HepG2 (cell line): ENCODE measurements around the gene EVL. TPM values are rescaled to one million over a fixed set of nuclear protein-coding genes. Genes with fewer than 3 reads are reported as not detected.

ENCODE experiments used
- ATAC-seq: fragments of 200-7000 bp; cut with Tn5 transposase; 3 replicates; pipeline ENCODE4 v1.9.1; 2020; ENCODE audit warnings: mild to moderate bottlenecking, moderate library complexity
- BruUV-seq: library from RNA; stranded (reverse); fragments of 400-500 nt; replicated peaks from 2 replicates; lab custom pipeline; 2021; lab: Mats Ljungman, UMichigan
- CTCF ChIA-PET: fragments of 300-600 bp; formaldehyde crosslinking; extraction: SDS; loops from one replicate; lab custom pipeline; 2021; ENCODE audit warnings: low total read pairs, inconsistent platforms, low intra/inter-chr PET ratio; lab: Yijun Ruan, JAX
- POLR2A ChIA-PET: fragments of 350-600 bp; sonication (Branson Sonifier 250); formaldehyde crosslinking; loops from one replicate; lab custom pipeline; 2020; ENCODE audit warnings: antibody characterized with exemption, inconsistent platforms; lab: Yijun Ruan, JAX
- DNase-seq: peaks from one replicate; pipeline ENCODE4 v3.0.0-alpha.2; 2015; ENCODE audit warnings: low spot score
- FAIRE-seq: peaks from 3 replicates; lab custom pipeline; 2011; peaks lifted over from hg19 to GRCh38; lab: Jason Lieb, UNC
- H2AFZ ChIP-seq: one replicate; pipeline ENCODE4 v1.6.1; 2011; ENCODE audit warnings: low read length, inconsistent platforms
- H3K27ac ChIP-seq: fragments of 300-600 bp; 3 replicates; pipeline ENCODE4 v1.8.0; 2011; ENCODE audit warnings: mixed run types, mild to moderate bottlenecking, mixed read lengths, low read length, inconsistent platforms; ENCODE audit not compliant: insufficient read depth; ENCODE audit errors: extremely low read length
- H3K27me3 ChIP-seq, 2 experiments: fragments of 200-600 bp in 1 of 2; 2 replicates in 1 of 2; 3 replicates in 1 of 2; pipeline versions ENCODE4 v1.6.0 to v1.8.0; 2011; ENCODE audit warnings: low read length in 2 of 2, mild to moderate bottlenecking in 2 of 2, moderate library complexity in 2 of 2, inconsistent platforms in 1 of 2; ENCODE audit not compliant: insufficient read depth in 2 of 2, control insufficient read depth in 1 of 2
- H3K36me3 ChIP-seq, 2 experiments: fragments of 200-600 bp in 1 of 2; replicated peaks in 1 of 2; 2 replicates in 1 of 2; 3 replicates in 1 of 2; pipeline versions ENCODE4 v1.5.1 to v1.8.0; 2011; ENCODE audit warnings: low read length in 2 of 2, inconsistent platforms in 1 of 2; ENCODE audit not compliant: insufficient read depth in 2 of 2, control insufficient read depth in 1 of 2
- H3K4me1 ChIP-seq: 2 replicates; pipeline ENCODE4 v1.5.1; 2012; ENCODE audit warnings: low read length, inconsistent platforms; ENCODE audit not compliant: insufficient read depth
- H3K4me2 ChIP-seq: 2 replicates; pipeline ENCODE4 v1.6.0; 2011; ENCODE audit warnings: low read depth, low read length, inconsistent platforms
- H3K4me3 ChIP-seq, 3 experiments: fragments of 200-600 bp in 1 of 3; sonication (generic), shearing (Covaris generic) in 1 of 3; replicated peaks in 1 of 3; 2 replicates each; pipeline ENCODE4 v1.5.1; 2011 to 2016; ENCODE audit warnings: low read length in 3 of 3, inconsistent platforms in 2 of 3, low read depth in 2 of 3, mild to moderate bottlenecking in 2 of 3, control low read depth in 1 of 3, mixed read lengths in 1 of 3; ENCODE audit not compliant: insufficient read depth in 1 of 3
- H3K79me2 ChIP-seq: one replicate; pipeline ENCODE4 v1.6.1; 2011; ENCODE audit warnings: low read length, inconsistent platforms; ENCODE audit not compliant: insufficient read depth
- H3K9ac ChIP-seq: 2 replicates; pipeline ENCODE4 v1.6.0; 2011; ENCODE audit warnings: mild to moderate bottlenecking, low read depth, low read length, inconsistent platforms; ENCODE audit not compliant: insufficient read depth
- H3K9me3 ChIP-seq: 2 replicates; pipeline ENCODE4 v1.5.1; 2012; ENCODE audit warnings: mild to moderate bottlenecking, low read length
- H4K20me1 ChIP-seq: 2 replicates; pipeline ENCODE4 v1.6.0; 2011; ENCODE audit warnings: inconsistent platforms, mild to moderate bottlenecking, low read length, moderate library complexity; ENCODE audit not compliant: insufficient read depth
- HMGA1 ChIP-seq: sonication (generic); formaldehyde crosslinking; conservative IDR thresholded peaks from 2 replicates; pipeline ENCODE4 v1.4.0; 2020; ENCODE audit warnings: missing genetic modification reagents
- KMT2A ChIP-seq: sonication (generic); formaldehyde crosslinking; IDR thresholded peaks from 2 replicates; pipeline ENCODE4 v1.4.0; 2020; ENCODE audit warnings: missing genetic modification reagents
- MEIS2 ChIP-seq: sonication (generic); formaldehyde crosslinking; IDR thresholded peaks from 2 replicates; pipeline ENCODE4 v1.9.0; 2021; ENCODE audit warnings: mild to moderate bottlenecking, missing genetic modification reagents
- NFKB2 ChIP-seq: sonication (generic); formaldehyde crosslinking; IDR thresholded peaks from 2 replicates; pipeline ENCODE4 v1.4.0; 2020; ENCODE audit warnings: missing genetic modification reagents, borderline replicate concordance
- RBFOX2 ChIP-seq: fragments of 200-400 bp; formaldehyde crosslinking; IDR thresholded peaks from 2 replicates; pipeline ENCODE4 v1.6.1; 2017; ENCODE audit warnings: low read depth, mild to moderate bottlenecking, low read length
- SP140L ChIP-seq: sonication (generic); formaldehyde crosslinking; IDR thresholded peaks from 2 replicates; pipeline ENCODE4 v1.4.0; 2020; ENCODE audit warnings: missing genetic modification reagents, borderline replicate concordance
- STAG1 ChIP-seq: sonication (generic); formaldehyde crosslinking; IDR thresholded peaks from 2 replicates; pipeline ENCODE4 v1.4.0; 2020; ENCODE audit warnings: missing genetic modification reagents
- XRCC5 ChIP-seq: fragments of 200-400 bp; formaldehyde crosslinking; optimal IDR thresholded peaks from 2 replicates; pipeline ENCODE3; 2017; ENCODE audit warnings: mild to moderate bottlenecking, low read length
- ZFYVE20 ChIP-seq: sonication (generic); formaldehyde crosslinking; IDR thresholded peaks from 2 replicates; pipeline ENCODE4 v1.8.0; 2023; ENCODE audit warnings: low read depth, mild to moderate bottlenecking, moderate library complexity, missing genetic modification reagents, borderline replicate concordance
- ZNF550 ChIP-seq: sonication (generic); formaldehyde crosslinking; IDR thresholded peaks from 2 replicates; pipeline ENCODE4 v1.4.0; 2020; ENCODE audit warnings: mild to moderate bottlenecking, missing genetic modification reagents, borderline replicate concordance
- WGBS: methylation state at CpG from one replicate; pipeline ENCODE4 v1.1.6; 2017; ENCODE audit warnings: low lambda C conversion rate; 5-methylcytosine and 5-hydroxymethylcytosine counted together
- in situ Hi-C: cut with HindIII; loops from 2 replicates; pipeline ENCODE4 v1.10.0; 2017; ENCODE audit warnings: low pct_unique_long_range_greater_than_20kb; ENCODE audit not compliant: extremely low pct_ligation_motif_present
- intact Hi-C: fragments of 100-400 bp; cut with micrococcal nuclease; formaldehyde crosslinking; loops from one replicate; pipeline ENCODE4 v1.10.0; 2022; ENCODE audit not compliant: unreplicated experiment
- polyA plus RNA-seq, 8 experiments: library from polyadenylated mRNA; depleted of rRNA in 3 of 8; stranded (reverse) in 7 of 8; unstranded in 1 of 8; fragments of >200 nt; fragmentation: Illumina TruSeq in 4 of 8; extraction: Trizol in 4 of 8; gene quantifications; 2 replicates each; pipeline versions ENCODE4 v1.2.1 to v1.2.3, GENCODE V29; 2011 to 2016; ENCODE audit warnings: low read depth in 4 of 8, missing spikeins in 1 of 8, mixed read lengths in 1 of 8; ENCODE audit not compliant: insufficient read depth in 1 of 8
- total RNA-seq, 5 experiments: library from RNA; depleted of rRNA; stranded (reverse); fragments of >200 nt; fragmentation: Illumina TruSeq; extraction: Trizol; gene quantifications; 2 replicates each; pipeline ENCODE4 v1.2.3, GENCODE V29; 2016; ENCODE audit warnings: low read depth in 1 of 5
- TF ChIP-seq, protein P1 (sequence below): sonication (generic); formaldehyde crosslinking; IDR thresholded peaks from 2 replicates; pipeline ENCODE4 v1.8.0; 2022; ENCODE audit warnings: missing genetic modification reagents, mild to moderate bottlenecking, borderline replicate concordance
- TF ChIP-seq, protein P2 (sequence below): sonication (generic); formaldehyde crosslinking; IDR thresholded peaks from 2 replicates; pipeline ENCODE4 v1.8.0; 2022; ENCODE audit warnings: missing genetic modification reagents, low read depth, mild to moderate bottlenecking, borderline replicate concordance

EVL gene
- total and polyA plus RNA-seq, 2 of the 13 experiments (the other 11 are each of a cell fraction or from before 2014, with no cell fraction given), result 15.1 to 31.2 TPM

DNA sequence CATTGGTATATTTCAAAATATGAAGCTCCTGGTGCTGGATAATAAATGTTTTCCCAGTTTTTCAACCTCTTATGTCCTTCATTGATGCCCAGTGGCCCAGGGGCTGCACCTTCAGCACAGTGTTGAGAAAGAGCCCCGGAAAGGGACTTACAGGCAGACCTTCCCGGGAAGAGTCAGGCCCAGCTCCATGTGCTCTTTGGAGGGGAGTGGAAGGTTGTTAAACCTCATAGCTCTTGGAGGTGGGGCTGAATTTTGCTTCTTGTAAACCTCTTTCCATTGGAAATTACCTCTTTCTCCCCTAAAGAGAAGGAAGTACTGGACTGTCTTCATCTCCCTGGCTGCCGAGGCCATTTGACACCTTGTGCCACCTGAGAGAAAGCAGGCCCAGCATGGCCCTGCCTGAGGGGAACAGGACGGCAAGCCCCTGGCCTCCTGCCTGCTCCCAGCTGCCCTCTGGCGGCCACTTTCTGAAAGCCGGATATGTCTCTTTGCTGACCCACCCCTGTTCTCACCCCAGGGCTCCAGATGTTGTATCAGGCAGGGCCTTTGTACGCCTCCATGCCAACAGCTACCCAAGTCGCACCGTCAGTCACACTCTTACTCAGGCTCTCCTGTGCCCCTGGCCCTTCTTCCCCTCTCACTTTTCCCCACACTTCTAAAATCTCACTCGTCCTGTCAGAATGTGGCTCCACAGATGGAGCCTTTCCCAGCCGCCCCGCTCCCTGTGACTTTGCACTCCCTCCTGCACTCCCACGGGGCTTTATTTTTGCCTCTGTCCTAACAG, 43.0 kb downstream of the EVL start (continued):
- TF ChIP-seq STAG1 (CRISPR knock-in tag) (peak; percentile 77), KMT2A (0 out of 2 replicates have a peak, but pooled peaks have one; percentile 42), XRCC5 (peak; percentile 70), ZNF550 (CRISPR knock-in tag) (no peak), MEIS2 (CRISPR knock-in tag) (no peak), SP140L (no peak), HMGA1 (CRISPR knock-in tag) (no peak), RBFOX2 (no peak)
- TF ChIP-seq, protein P1, sequence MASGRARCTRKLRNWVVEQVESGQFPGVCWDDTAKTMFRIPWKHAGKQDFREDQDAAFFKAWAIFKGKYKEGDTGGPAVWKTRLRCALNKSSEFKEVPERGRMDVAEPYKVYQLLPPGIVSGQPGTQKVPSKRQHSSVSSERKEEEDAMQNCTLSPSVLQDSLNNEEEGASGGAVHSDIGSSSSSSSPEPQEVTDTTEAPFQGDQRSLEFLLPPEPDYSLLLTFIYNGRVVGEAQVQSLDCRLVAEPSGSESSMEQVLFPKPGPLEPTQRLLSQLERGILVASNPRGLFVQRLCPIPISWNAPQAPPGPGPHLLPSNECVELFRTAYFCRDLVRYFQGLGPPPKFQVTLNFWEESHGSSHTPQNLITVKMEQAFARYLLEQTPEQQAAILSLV (CRISPR knock-in tag), result no peak

DNA sequence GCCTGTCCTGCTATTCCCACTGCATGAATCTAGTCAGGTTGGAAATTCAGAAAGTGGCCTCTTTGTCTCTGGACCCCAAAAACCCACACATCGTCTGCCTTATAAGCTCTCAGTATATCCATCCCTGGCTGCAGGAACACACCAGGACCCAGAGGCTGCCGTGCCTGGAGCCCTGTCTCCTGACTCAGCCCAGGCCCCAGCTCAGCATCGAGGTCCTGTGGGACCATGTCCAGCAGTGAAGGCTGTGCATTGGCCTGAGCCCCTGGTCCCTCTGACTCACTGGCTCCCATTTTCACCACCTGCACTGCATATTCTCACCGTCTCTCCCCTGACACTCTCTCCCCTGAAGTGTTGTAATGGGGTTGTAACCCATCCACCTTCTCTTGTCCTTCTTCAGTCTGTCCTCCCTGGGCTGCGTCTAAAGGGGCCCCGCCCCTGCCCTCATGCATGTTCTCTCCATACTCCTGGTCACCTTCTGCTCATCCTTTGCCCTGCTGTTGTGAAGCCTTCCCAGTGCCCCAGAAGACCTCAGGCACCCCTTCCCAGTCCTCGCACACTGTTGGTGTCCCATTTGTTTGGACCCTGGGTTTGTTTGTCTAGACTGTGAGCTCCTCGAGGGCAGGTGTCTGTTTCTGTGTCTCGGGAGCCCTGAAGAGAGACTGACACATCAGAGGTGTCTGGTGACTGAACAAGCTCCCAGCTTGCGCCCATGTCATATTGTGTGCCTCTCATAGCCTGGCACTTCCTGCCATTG, 43.8 kb downstream of the EVL start:
- Histone ChIP-seq H3K27ac (no peak overlapping the region), H3K4me2 (no peak overlapping the region), H3K27me3 (no peaks in the 10 kb centered on the region), H3K4me1 (peaks cover 6% of the 10 kb centered on the region; the same call in 1 of the 2 replicates), H3K4me3 (no peak overlapping the region), H4K20me1 (no peaks in the 10 kb centered on the region), H2AFZ (no peak overlapping the region), H3K9me3 (no peaks in the 10 kb centered on the region), H3K9ac (no peak overlapping the region), H3K79me2 (no peaks in the 10 kb centered on the region), H3K36me3 (peaks cover 2 to 5% of the 10 kb centered on the region in 2 experiments; a peak in 2 of 5 replicates)
- ChIA-PET POLR2A (interaction anchor here (1.2 kb wide), 1 partner anchor 84 kb away, joined by 4 read pairs; no protein-coding TSS in a partner anchor), CTCF (interaction anchor here (1.5 to 2.3 kb wide), 3 partner anchors 84 to 126 kb away, joined by 8 to 41 read pairs (median 9); no protein-coding TSS in a partner anchor)
- in situ Hi-C loops, result loop anchor here (10.0 kb wide), 1 partner anchor 124 kb away; no protein-coding TSS in a partner anchor
- BruUV-seq, result no TSS peak
- WGBS, result 88% methylated on average over 10 of the region's 10 CpGs
- intact Hi-C loops, result loop anchor here (1.0 kb wide), 1 partner anchor 127 kb away; no protein-coding TSS in a partner anchor
- no peak for ATAC-seq
- DNase-seq, result no peak
- no peak for TF ChIP-seq ZFYVE20 (CRISPR knock-in tag)
- TF ChIP-seq, protein P2, sequence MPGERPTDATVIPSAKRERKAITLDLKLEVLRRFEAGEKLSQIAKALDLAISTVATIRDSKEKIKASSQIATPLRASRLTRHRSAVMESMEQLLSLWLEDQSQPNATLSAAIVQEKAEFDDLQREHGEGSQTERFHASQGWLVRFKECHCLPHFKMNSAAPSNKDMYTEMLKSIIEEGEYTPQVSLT (CRISPR knock-in tag), result no peak
- TF ChIP-seq NFKB2, result 0 out of 2 replicates have a peak, but pooled peaks have one; percentile 6
- no peak for FAIRE-seq
